ENCODE measurements around the gene MCC. TPM values are rescaled to one million over a fixed set of nuclear protein-coding genes. Genes with fewer than 3 reads are reported as not detected.

Gene MCC
- total and polyA plus RNA-seq, 4 donors: 9.0 to 47.3 (median 14.7) TPM

DNA sequence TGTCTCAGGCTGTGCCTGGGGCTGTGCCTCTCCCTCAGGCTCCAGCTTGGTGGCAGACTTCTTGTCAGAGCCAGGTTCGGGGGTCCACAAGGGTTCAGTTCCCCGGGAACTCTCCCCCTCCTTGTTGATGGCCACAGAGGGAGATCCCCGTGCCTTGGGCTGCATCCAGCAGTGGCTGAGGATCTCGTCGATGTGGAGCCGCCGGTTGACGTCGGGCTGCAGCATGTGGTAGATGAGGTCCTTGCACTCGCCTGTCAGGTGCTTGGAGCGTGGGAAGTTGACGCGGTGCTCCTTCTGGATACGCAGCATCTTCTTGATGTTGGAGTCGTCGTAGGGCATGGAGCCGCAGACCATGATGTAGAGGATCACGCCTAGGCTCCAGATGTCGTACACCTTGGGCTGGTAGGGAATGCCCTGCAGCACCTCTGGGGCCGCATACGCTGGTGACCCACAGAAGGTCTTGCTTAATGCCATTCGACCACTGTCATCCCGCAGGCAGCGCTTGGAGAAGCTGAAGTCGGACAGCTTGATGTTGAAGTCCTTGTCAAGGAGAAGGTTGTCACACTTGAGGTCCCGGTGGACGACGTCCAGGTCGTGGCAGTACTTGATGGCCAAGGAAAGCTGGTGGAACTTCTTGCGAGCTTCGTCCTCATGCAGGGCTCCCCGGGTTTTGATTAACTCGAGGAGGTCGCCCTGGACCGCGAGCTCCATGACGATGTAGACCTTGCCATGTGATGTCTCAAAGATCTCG lies 54.2 kb downstream of the MCC start:
- H3K4me1 ChIP-seq (ENCODE audit: control insufficient read depth in 4 of 4, insufficient read depth in 4 of 4, low read length in 3 of 4): no peaks in the 10 kb centered on the region
- DNase-seq (ENCODE audit: low spot score): no peak
- TF ChIP-seq FOXA1 (IDR thresholded peaks at IDR 0.05): no peak
- no peak overlapping the region for H3K27ac ChIP-seq (ENCODE audit: low read depth in 1 of 2, low read length in 2 of 2)
- no peak overlapping the region for H3K4me3 ChIP-seq (ENCODE audit: low read depth in 1 of 3, low read length in 3 of 3)
- 96% methylated on average over 38 of the region's 38 CpGs for WGBS
- no peaks in the 10 kb centered on the region for H3K27me3 ChIP-seq (ENCODE audit: control insufficient read depth in 4 of 4, insufficient read depth in 4 of 4, low read length in 3 of 4)
- H3K36me3 ChIP-seq (ENCODE audit: control insufficient read depth in 4 of 4, insufficient read depth in 3 of 4, low read depth in 1 of 4, low read length in 3 of 4): no peaks in the 10 kb centered on the region
- H3K9me3 ChIP-seq (ENCODE audit: control insufficient read depth in 4 of 4, low read length in 3 of 4): no peaks in the 10 kb centered on the region
- H3K9ac ChIP-seq (ENCODE audit: low read depth in 1 of 2, low read length in 2 of 2): no peak overlapping the region

DNA sequence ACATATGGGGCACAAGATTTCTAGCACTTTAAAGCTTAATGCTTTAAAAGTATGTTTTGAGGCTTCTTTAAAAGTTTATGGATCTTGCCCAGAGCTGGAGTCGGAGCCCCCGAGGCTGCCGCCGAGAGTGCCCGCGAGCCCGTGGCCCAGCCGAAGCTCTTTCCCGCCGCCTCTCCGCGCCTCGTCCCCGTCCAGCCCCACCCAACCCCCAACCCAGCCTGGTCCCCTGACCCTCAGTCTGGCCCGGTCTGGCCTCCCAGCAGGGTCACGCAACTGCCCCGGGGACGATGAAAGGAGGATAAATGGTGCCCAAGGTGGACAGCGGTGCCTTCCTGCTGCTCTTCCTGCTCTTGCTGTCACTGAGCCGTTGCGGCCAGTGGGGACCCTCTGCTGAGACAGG lies 55.2 kb downstream of the MCC start:
- Histone ChIP-seq H3K4me1 (ENCODE audit: control insufficient read depth in 4 of 4, insufficient read depth in 4 of 4, low read length in 3 of 4) (no peaks in the 10 kb centered on the region), H3K27ac (ENCODE audit: low read depth in 1 of 2, low read length in 2 of 2) (no peak overlapping the region), H3K9me3 (ENCODE audit: control insufficient read depth in 4 of 4, low read length in 3 of 4) (no peaks in the 10 kb centered on the region), H3K27me3 (ENCODE audit: control insufficient read depth in 4 of 4, insufficient read depth in 4 of 4, low read length in 3 of 4) (no peaks in the 10 kb centered on the region), H3K4me3 (ENCODE audit: low read depth in 1 of 3, low read length in 3 of 3) (no peak overlapping the region), H3K9ac (ENCODE audit: low read depth in 1 of 2, low read length in 2 of 2) (no peak overlapping the region), H3K36me3 (ENCODE audit: control insufficient read depth in 4 of 4, insufficient read depth in 3 of 4, low read depth in 1 of 4, low read length in 3 of 4) (no peaks in the 10 kb centered on the region)
- TF ChIP-seq YY1 (IDR thresholded peaks at IDR 0.05) (no peak), SP1 (IDR thresholded peaks at IDR 0.05) (no peak)
- TF ChIP-seq, protein P1, sequence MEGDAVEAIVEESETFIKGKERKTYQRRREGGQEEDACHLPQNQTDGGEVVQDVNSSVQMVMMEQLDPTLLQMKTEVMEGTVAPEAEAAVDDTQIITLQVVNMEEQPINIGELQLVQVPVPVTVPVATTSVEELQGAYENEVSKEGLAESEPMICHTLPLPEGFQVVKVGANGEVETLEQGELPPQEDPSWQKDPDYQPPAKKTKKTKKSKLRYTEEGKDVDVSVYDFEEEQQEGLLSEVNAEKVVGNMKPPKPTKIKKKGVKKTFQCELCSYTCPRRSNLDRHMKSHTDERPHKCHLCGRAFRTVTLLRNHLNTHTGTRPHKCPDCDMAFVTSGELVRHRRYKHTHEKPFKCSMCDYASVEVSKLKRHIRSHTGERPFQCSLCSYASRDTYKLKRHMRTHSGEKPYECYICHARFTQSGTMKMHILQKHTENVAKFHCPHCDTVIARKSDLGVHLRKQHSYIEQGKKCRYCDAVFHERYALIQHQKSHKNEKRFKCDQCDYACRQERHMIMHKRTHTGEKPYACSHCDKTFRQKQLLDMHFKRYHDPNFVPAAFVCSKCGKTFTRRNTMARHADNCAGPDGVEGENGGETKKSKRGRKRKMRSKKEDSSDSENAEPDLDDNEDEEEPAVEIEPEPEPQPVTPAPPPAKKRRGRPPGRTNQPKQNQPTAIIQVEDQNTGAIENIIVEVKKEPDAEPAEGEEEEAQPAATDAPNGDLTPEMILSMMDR (IDR thresholded peaks at IDR 0.05; ENCODE audit: low read depth, low read length, missing input control): no peak
- DNase-seq (ENCODE audit: low spot score): no peak
- 92% methylated on average over 21 of the region's 21 CpGs for WGBS

DNA sequence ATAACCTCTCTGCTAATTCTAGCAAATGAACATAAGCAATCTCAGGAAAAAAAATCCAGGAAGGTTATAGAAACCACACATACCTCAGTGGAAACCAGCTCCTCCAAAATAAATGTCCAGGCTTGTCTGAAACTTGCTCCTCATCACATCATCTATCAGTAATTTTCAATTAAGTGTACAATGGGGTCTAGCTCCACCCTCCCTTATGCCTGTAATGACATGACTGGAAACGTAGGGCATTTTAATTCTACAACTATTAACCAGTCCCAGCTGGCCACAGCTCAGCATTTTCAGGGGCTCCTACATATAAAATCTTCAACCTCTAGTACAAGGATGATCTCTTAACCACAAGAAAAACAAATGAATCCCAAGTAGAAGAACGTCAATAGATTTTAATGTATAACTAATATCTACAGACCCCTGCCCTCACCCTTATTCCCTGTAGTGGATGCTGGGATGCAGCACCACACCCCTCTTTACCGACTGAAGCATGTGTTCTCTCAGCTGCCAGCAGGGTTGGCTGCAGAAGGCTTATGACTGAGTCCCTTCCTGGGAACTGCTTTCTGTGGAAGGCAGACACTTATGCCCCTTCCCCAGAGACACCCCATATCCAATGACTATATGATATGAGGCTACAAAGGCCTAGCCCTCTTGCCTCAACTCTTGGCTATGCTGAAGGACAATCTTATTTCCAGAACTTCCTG lies 60.2 kb downstream of the MCC start:
- no peaks in the 10 kb centered on the region for H3K36me3 ChIP-seq (ENCODE audit: control insufficient read depth in 4 of 4, insufficient read depth in 3 of 4, low read depth in 1 of 4, low read length in 3 of 4)
- H3K4me3 ChIP-seq (ENCODE audit: low read depth in 1 of 3, low read length in 3 of 3): no peak overlapping the region
- H3K9ac ChIP-seq (ENCODE audit: low read depth in 1 of 2, low read length in 2 of 2): no peak overlapping the region
- no peak overlapping the region for H3K27ac ChIP-seq (ENCODE audit: low read depth in 1 of 2, low read length in 2 of 2)
- H3K27me3 ChIP-seq (ENCODE audit: control insufficient read depth in 4 of 4, insufficient read depth in 4 of 4, low read length in 3 of 4): no peaks in the 10 kb centered on the region
- DNase-seq (ENCODE audit: low spot score): no peak
- H3K9me3 ChIP-seq (ENCODE audit: control insufficient read depth in 4 of 4, low read length in 3 of 4): no peaks in the 10 kb centered on the region
- no peaks in the 10 kb centered on the region for H3K4me1 ChIP-seq (ENCODE audit: control insufficient read depth in 4 of 4, insufficient read depth in 4 of 4, low read length in 3 of 4)
- 72% methylated on average over 3 of the region's 3 CpGs for WGBS
- TF ChIP-seq, protein P2, sequence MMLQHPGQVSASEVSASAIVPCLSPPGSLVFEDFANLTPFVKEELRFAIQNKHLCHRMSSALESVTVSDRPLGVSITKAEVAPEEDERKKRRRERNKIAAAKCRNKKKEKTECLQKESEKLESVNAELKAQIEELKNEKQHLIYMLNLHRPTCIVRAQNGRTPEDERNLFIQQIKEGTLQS (IDR thresholded peaks at IDR 0.05): no peak
- TF ChIP-seq, protein P1 (IDR thresholded peaks at IDR 0.05; ENCODE audit: low read depth, low read length, missing input control): no peak
- TF ChIP-seq YY1 (IDR thresholded peaks at IDR 0.05): no peak
- TF ChIP-seq FOXA1 (IDR thresholded peaks at IDR 0.05): no peak
- TF ChIP-seq HNF4A (conservative IDR thresholded peaks at IDR 0.05): no peak
- no peak for TF ChIP-seq HNF4G (IDR thresholded peaks at IDR 0.05)
- TF ChIP-seq, protein P3, sequence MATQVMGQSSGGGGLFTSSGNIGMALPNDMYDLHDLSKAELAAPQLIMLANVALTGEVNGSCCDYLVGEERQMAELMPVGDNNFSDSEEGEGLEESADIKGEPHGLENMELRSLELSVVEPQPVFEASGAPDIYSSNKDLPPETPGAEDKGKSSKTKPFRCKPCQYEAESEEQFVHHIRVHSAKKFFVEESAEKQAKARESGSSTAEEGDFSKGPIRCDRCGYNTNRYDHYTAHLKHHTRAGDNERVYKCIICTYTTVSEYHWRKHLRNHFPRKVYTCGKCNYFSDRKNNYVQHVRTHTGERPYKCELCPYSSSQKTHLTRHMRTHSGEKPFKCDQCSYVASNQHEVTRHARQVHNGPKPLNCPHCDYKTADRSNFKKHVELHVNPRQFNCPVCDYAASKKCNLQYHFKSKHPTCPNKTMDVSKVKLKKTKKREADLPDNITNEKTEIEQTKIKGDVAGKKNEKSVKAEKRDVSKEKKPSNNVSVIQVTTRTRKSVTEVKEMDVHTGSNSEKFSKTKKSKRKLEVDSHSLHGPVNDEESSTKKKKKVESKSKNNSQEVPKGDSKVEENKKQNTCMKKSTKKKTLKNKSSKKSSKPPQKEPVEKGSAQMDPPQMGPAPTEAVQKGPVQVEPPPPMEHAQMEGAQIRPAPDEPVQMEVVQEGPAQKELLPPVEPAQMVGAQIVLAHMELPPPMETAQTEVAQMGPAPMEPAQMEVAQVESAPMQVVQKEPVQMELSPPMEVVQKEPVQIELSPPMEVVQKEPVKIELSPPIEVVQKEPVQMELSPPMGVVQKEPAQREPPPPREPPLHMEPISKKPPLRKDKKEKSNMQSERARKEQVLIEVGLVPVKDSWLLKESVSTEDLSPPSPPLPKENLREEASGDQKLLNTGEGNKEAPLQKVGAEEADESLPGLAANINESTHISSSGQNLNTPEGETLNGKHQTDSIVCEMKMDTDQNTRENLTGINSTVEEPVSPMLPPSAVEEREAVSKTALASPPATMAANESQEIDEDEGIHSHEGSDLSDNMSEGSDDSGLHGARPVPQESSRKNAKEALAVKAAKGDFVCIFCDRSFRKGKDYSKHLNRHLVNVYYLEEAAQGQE (IDR thresholded peaks at IDR 0.05): no peak
- TF ChIP-seq GABPA (IDR thresholded peaks at IDR 0.05 in 1 of 2, conservative IDR thresholded peaks at IDR 0.05 in 1 of 2): no peak
- TF ChIP-seq RXRA (IDR thresholded peaks at IDR 0.05): no peak
- TF ChIP-seq, protein P4, sequence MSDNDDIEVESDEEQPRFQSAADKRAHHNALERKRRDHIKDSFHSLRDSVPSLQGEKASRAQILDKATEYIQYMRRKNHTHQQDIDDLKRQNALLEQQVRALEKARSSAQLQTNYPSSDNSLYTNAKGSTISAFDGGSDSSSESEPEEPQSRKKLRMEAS (IDR thresholded peaks at IDR 0.05): no peak
- TF ChIP-seq, protein P5, sequence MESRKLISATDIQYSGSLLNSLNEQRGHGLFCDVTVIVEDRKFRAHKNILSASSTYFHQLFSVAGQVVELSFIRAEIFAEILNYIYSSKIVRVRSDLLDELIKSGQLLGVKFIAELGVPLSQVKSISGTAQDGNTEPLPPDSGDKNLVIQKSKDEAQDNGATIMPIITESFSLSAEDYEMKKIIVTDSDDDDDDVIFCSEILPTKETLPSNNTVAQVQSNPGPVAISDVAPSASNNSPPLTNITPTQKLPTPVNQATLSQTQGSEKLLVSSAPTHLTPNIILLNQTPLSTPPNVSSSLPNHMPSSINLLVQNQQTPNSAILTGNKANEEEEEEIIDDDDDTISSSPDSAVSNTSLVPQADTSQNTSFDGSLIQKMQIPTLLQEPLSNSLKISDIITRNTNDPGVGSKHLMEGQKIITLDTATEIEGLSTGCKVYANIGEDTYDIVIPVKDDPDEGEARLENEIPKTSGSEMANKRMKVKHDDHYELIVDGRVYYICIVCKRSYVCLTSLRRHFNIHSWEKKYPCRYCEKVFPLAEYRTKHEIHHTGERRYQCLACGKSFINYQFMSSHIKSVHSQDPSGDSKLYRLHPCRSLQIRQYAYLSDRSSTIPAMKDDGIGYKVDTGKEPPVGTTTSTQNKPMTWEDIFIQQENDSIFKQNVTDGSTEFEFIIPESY (IDR thresholded peaks at IDR 0.05): no peak
- no peak for TF ChIP-seq FOXA2 (IDR thresholded peaks at IDR 0.05)
- TF ChIP-seq TAF1 (conservative IDR thresholded peaks at IDR 0.05): no peak
- no peak for TF ChIP-seq NR2F2 (IDR thresholded peaks at IDR 0.05)

Data from liver (tissue), 9 donors.